H9 (cell line): ENCODE results near the gene PDZD8. TPM values are rescaled to one million over a fixed set of nuclear protein-coding genes. Genes with fewer than 3 reads are reported as not detected.

Experiments used
- DNase-seq: peaks from one replicate; pipeline ENCODE4 v3.0.0-alpha.2; 2017
- H2AFZ ChIP-seq: one replicate; pipeline ENCODE4 v1.6.1; 2013; ENCODE audit warnings: mild to moderate bottlenecking, low read length, control low read depth, moderate library complexity
- H2AK5ac ChIP-seq: 2 replicates; pipeline ENCODE4 v1.6.1; 2013; ENCODE audit warnings: low read length, control low read depth, mixed read lengths; ENCODE audit not compliant: insufficient read length
- H2BK120ac ChIP-seq: one replicate; pipeline ENCODE4 v1.6.1; 2013; ENCODE audit warnings: low read depth, mild to moderate bottlenecking, low read length, control low read depth, inconsistent platforms; ENCODE audit not compliant: poor library complexity, severe bottlenecking
- H2BK12ac ChIP-seq: 2 replicates; pipeline ENCODE4 v1.6.1; 2013; ENCODE audit warnings: low read length, control low read depth, mixed read lengths, low read depth; ENCODE audit not compliant: insufficient read length
- H2BK15ac ChIP-seq: 2 replicates; pipeline ENCODE4 v1.6.1; 2013; ENCODE audit warnings: low read depth, low read length, control low read depth
- H2BK20ac ChIP-seq: one replicate; pipeline ENCODE4 v1.6.1; 2013; ENCODE audit warnings: low read depth, mild to moderate bottlenecking, low read length, control low read depth, inconsistent platforms; ENCODE audit not compliant: poor library complexity, severe bottlenecking
- H2BK5ac ChIP-seq: 2 replicates; pipeline ENCODE4 v1.6.1; 2013; ENCODE audit warnings: low read length, control low read depth, mixed read lengths; ENCODE audit not compliant: insufficient read length
- H3K14ac ChIP-seq: 2 replicates; pipeline ENCODE4 v1.6.1; 2013; ENCODE audit warnings: low read length, control low read depth; ENCODE audit not compliant: insufficient read depth
- H3K18ac ChIP-seq: 2 replicates; pipeline ENCODE4 v1.6.1; 2013; ENCODE audit warnings: low read depth, mild to moderate bottlenecking, mixed read lengths, low read length, control low read depth; ENCODE audit not compliant: insufficient read length
- H3K23ac ChIP-seq: 2 replicates; pipeline ENCODE4 v1.6.1; 2013; ENCODE audit warnings: low read length, control low read depth, mixed read lengths, low read depth; ENCODE audit not compliant: insufficient read length
- H3K23me2 ChIP-seq: 2 replicates; pipeline ENCODE4 v1.6.1; 2013; ENCODE audit warnings: low read depth, mild to moderate bottlenecking, mixed read lengths, low read length, control low read depth; ENCODE audit not compliant: insufficient read length, poor library complexity, severe bottlenecking
- H3K27ac ChIP-seq: 2 replicates; pipeline ENCODE4 v1.5.1; 2013; ENCODE audit warnings: low read length, control low read depth, mixed read lengths, low read depth; ENCODE audit not compliant: insufficient read length
- H3K27me3 ChIP-seq: 2 replicates; pipeline ENCODE4 v1.6.1; 2013; ENCODE audit warnings: low read length, control low read depth, inconsistent platforms; ENCODE audit not compliant: insufficient read depth
- H3K4ac ChIP-seq: 2 replicates; pipeline ENCODE4 v1.6.1; 2013; ENCODE audit warnings: low read depth, mild to moderate bottlenecking, control low read depth, inconsistent platforms, low read length, moderate library complexity
- H3K4me1 ChIP-seq: 2 replicates; pipeline ENCODE4 v1.6.1; 2013; ENCODE audit warnings: low read length, control low read depth, inconsistent platforms; ENCODE audit not compliant: insufficient read depth
- H3K4me2 ChIP-seq: 2 replicates; pipeline ENCODE4 v1.6.1; 2013; ENCODE audit warnings: low read length, control low read depth, mixed read lengths; ENCODE audit not compliant: insufficient read length, insufficient read depth
- H3K56ac ChIP-seq: 2 replicates; pipeline ENCODE4 v1.6.1; 2013; ENCODE audit warnings: low read depth, mild to moderate bottlenecking, mixed read lengths, low read length, control low read depth; ENCODE audit not compliant: insufficient read length
- H3K79me1 ChIP-seq: 2 replicates; pipeline ENCODE4 v1.6.1; 2013; ENCODE audit warnings: low read depth, mild to moderate bottlenecking, moderate library complexity, low read length, control low read depth, inconsistent platforms; ENCODE audit not compliant: insufficient read depth, poor library complexity, severe bottlenecking
- H3K79me2 ChIP-seq: 2 replicates; pipeline ENCODE4 v1.6.1; 2013; ENCODE audit warnings: low read length, control low read depth, inconsistent platforms; ENCODE audit not compliant: insufficient read depth
- H3K9ac ChIP-seq: 2 replicates; pipeline ENCODE4 v1.6.1; 2013; ENCODE audit warnings: low read length, control low read depth, mixed read lengths; ENCODE audit not compliant: insufficient read length; ENCODE audit errors: extremely low read depth
- H3K9me3 ChIP-seq: one replicate; pipeline ENCODE4 v1.6.1; 2013; ENCODE audit warnings: low read depth, low read length, inconsistent platforms; ENCODE audit not compliant: control insufficient read depth
- H3T11ph ChIP-seq: one replicate; pipeline ENCODE4 v1.6.1; 2013; ENCODE audit warnings: mild to moderate bottlenecking, low read length, control low read depth, inconsistent platforms
- H4K20me1 ChIP-seq: one replicate; pipeline ENCODE4 v1.6.1; 2013; ENCODE audit not compliant: control insufficient read depth, insufficient read length, insufficient read depth
- H4K5ac ChIP-seq: 2 replicates; pipeline ENCODE4 v1.6.1; 2013; ENCODE audit warnings: low read depth, mild to moderate bottlenecking, mixed read lengths, low read length, control low read depth; ENCODE audit not compliant: insufficient read length
- H4K8ac ChIP-seq: replicated peaks from 2 replicates; pipeline ENCODE4 v1.6.1; 2013; ENCODE audit warnings: low read length, control low read depth, mixed read lengths, low read depth; ENCODE audit not compliant: insufficient read length
- H4K91ac ChIP-seq: 2 replicates; pipeline ENCODE4 v1.6.1; 2013; ENCODE audit warnings: low read depth, mild to moderate bottlenecking, moderate library complexity, mixed read lengths, low read length, control low read depth; ENCODE audit not compliant: insufficient read length
- H3K27ac Mint-ChIP-seq, 3 experiments: 2 replicates in 2 of 3; 3 replicates in 1 of 3; pipeline ENCODE4 v1.8.0; 2020 to 2021; ENCODE audit warnings: mixed read lengths in 3 of 3, mild to moderate bottlenecking in 1 of 3, moderate library complexity in 1 of 3
- H3K27me3 Mint-ChIP-seq: 2 replicates; pipeline ENCODE4 v1.8.0; 2021; ENCODE audit warnings: low read depth, mild to moderate bottlenecking, moderate library complexity, mixed read lengths
- H3K36me3 Mint-ChIP-seq, 3 experiments: 2 replicates in 2 of 3; 3 replicates in 1 of 3; pipeline ENCODE4 v1.8.0; 2020 to 2021; ENCODE audit warnings: low read depth in 3 of 3, mixed read lengths in 3 of 3; ENCODE audit not compliant: insufficient read depth in 1 of 3
- H3K4me1 Mint-ChIP-seq, 2 experiments: 2 replicates each; pipeline ENCODE4 v1.8.0; 2020; ENCODE audit warnings: mixed read lengths in 2 of 2
- H3K4me3 Mint-ChIP-seq, 2 experiments: 2 replicates in 1 of 2; 3 replicates in 1 of 2; pipeline ENCODE4 v1.8.0; 2020 to 2021; ENCODE audit warnings: mild to moderate bottlenecking in 2 of 2, mixed read lengths in 2 of 2, moderate library complexity in 1 of 2
- H3K9me3 Mint-ChIP-seq, 2 experiments: 2 replicates in 1 of 2; 3 replicates in 1 of 2; pipeline ENCODE4 v1.8.0; 2020; ENCODE audit warnings: mild to moderate bottlenecking in 2 of 2, mixed read lengths in 2 of 2, moderate library complexity in 1 of 2
- whole genome bisulfite sequencing: extraction: QIAGEN DNeasy Blood & Tissue Kit; methylation state at CpG from one replicate; pipeline ENCODE4 v1.1.7; 2013; ENCODE audit warnings: missing lambda C conversion rate, low lambda C conversion rate, mixed read lengths; ENCODE audit not compliant: insufficient read length; ENCODE audit errors: extremely low coverage; 5-methylcytosine and 5-hydroxymethylcytosine counted together
- total RNA-seq: library from RNA; stranded (reverse); gene quantifications from 2 replicates; pipeline ENCODE4 v1.2.1, GENCODE V29; 2021
- TF ChIP-seq, protein P1 (sequence below): fragments of 200-600 bp; sonication (generic); conservative IDR thresholded peaks from 3 replicates; pipeline ENCODE4 v1.8.0; 2021; ENCODE audit warnings: antibody characterized with exemption, mild to moderate bottlenecking

PDZD8 gene
- total RNA-seq, 1 experiment from 2014 or later = 38.2 TPM

DNA sequence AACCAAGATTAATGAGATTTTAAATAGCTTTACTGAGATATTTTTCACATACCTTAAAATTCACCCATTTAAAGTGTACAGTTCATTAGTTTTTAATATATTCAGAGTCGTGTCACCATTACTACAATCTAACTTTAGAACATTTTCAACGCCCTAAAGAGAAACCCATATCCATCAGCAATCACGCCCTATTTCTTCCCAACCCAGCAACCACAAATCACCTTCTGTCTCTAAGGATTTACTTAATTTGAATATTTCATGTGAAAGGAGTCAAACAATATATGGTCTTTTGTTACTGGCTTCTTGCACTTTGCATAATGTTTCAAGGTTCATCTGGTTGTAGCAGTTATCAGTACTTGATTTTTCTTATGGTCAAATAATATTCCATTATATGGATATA is 25.1 kb upstream of the PDZD8 start:
- Histone ChIP-seq H3T11ph (no peak overlapping the region), H4K5ac (no peak overlapping the region), H4K20me1 (no peaks in the 10 kb centered on the region), H3K4me1 (no peaks in the 10 kb centered on the region), H3K4ac (no peak overlapping the region), H3K23me2 (no peaks in the 10 kb centered on the region), H3K18ac (no peak overlapping the region), H4K91ac (no peak overlapping the region), H2BK120ac (no peak overlapping the region), H2BK12ac (no peak overlapping the region), H2BK15ac (no peak overlapping the region), H4K8ac (no peak overlapping the region), H2AFZ (no peak overlapping the region), H3K14ac (no peak overlapping the region), H3K27ac (no peak overlapping the region), H3K79me2 (no peaks in the 10 kb centered on the region), H2BK5ac (no peak overlapping the region), H3K9ac (no peak overlapping the region), H2BK20ac (no peak overlapping the region), H3K79me1 (no peaks in the 10 kb centered on the region), H3K9me3 (no peaks in the 10 kb centered on the region), H3K4me2 (no peak overlapping the region), H2AK5ac (no peak overlapping the region), H3K23ac (no peak overlapping the region), H3K56ac (no peak overlapping the region), H3K27me3 (no peaks in the 10 kb centered on the region)
- DNase-seq = no peak
- H3K27me3 Mint-ChIP-seq = no peaks in the 10 kb centered on the region
- no peaks in the 10 kb centered on the region for H3K36me3 Mint-ChIP-seq
- WGBS = no CpG with 5 or more reads among the region's 3 CpGs
- no peak overlapping the region for H3K27ac Mint-ChIP-seq
- TF ChIP-seq, protein P1, sequence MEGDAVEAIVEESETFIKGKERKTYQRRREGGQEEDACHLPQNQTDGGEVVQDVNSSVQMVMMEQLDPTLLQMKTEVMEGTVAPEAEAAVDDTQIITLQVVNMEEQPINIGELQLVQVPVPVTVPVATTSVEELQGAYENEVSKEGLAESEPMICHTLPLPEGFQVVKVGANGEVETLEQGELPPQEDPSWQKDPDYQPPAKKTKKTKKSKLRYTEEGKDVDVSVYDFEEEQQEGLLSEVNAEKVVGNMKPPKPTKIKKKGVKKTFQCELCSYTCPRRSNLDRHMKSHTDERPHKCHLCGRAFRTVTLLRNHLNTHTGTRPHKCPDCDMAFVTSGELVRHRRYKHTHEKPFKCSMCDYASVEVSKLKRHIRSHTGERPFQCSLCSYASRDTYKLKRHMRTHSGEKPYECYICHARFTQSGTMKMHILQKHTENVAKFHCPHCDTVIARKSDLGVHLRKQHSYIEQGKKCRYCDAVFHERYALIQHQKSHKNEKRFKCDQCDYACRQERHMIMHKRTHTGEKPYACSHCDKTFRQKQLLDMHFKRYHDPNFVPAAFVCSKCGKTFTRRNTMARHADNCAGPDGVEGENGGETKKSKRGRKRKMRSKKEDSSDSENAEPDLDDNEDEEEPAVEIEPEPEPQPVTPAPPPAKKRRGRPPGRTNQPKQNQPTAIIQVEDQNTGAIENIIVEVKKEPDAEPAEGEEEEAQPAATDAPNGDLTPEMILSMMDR = no peak
- H3K4me1 Mint-ChIP-seq = peaks cover 0 to 6% of the 10 kb centered on the region in 2 experiments; a peak in 2 of 4 replicates
- no peaks in the 10 kb centered on the region for H3K9me3 Mint-ChIP-seq
- no peak overlapping the region for H3K4me3 Mint-ChIP-seq
